ENCODE results near the gene SORCS2. TPM values are rescaled to one million over a fixed set of nuclear protein-coding genes. Genes with fewer than 3 reads are reported as not detected.

The SORCS2 gene
- polyA plus RNA-seq, 1 donor (not counting 4 experiments of a cell fraction or from before 2014, with no cell fraction given), result 0.09 TPM

DNA sequence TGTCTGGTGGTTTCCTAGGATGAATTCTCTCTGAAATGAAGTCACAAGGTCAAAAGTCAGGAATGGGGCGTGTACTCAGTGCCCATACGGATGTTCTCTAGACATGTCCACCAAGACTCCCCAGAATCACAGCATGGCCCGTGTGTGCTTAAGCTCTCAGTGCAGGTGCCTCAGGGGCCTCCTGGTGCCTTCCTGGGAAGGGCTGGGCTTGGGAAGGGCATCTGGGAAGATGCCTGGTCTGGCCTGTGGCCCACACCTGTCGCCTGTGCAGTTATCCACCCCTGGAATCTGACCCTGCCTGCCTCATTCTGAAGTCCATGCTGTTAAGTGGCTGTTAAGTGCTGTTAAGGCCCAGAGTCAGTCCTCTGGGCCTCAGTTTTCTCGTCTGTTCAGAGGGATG, 31.2 kb downstream of the SORCS2 start:
- Histone ChIP-seq H3K4me3 (ENCODE audit: control insufficient read depth in 2 of 3, extremely low read depth in 1 of 3, insufficient read depth in 2 of 3, low read depth in 1 of 3, low read length in 3 of 3) (no peak overlapping the region), H3K9me3 (ENCODE audit: control insufficient read depth, low read depth, low read length) (no peaks in the 10 kb centered on the region), H4K20me1 (ENCODE audit: control insufficient read depth, extremely low read depth, insufficient read depth, low read length) (no peaks in the 10 kb centered on the region), H3K27ac (ENCODE audit: control insufficient read depth, insufficient read depth, low read length) (no peak overlapping the region), H3K9me1 (ENCODE audit: control insufficient read depth, extremely low read depth, insufficient read depth, low read length) (no peaks in the 10 kb centered on the region), H3K4me2 (ENCODE audit: control insufficient read depth, extremely low read depth, insufficient read depth, low read depth, low read length) (no peak overlapping the region), H3K79me2 (ENCODE audit: control insufficient read depth, insufficient read depth, low read length) (no peaks in the 10 kb centered on the region), H3K9ac (ENCODE audit: control insufficient read depth, extremely low read depth, insufficient read depth, low read length) (no peak overlapping the region), H3K36me3 (ENCODE audit: control insufficient read depth in 2 of 2, extremely low read depth in 1 of 2, insufficient read depth in 2 of 2, low read length in 2 of 2) (no peaks in the 10 kb centered on the region), H2AFZ (ENCODE audit: control insufficient read depth, low read length) (no peak overlapping the region), H3K4me1 (ENCODE audit: control insufficient read depth, extremely low read depth, insufficient read depth, low read length) (no peaks in the 10 kb centered on the region), H3K27me3 (ENCODE audit: control insufficient read depth, extremely low read depth, insufficient read depth, low read length) (peaks cover 4% of the 10 kb centered on the region)
- FAIRE-seq, result no peak
- TF ChIP-seq EZH2 (IDR thresholded peaks at IDR 0.05; ENCODE audit: low read length) (no peak), CTCF (optimal IDR thresholded peaks at IDR 0.05 in 1 of 3, IDR thresholded peaks at IDR 0.05 in 1 of 3, conservative IDR thresholded peaks at IDR 0.05 in 1 of 3; ENCODE audit: extremely low read depth in 1 of 3, insufficient read depth in 2 of 3, low read length in 3 of 3) (no peak)
- no peak for DNase-seq (ENCODE audit: low read depth, low spot score)
- dilution Hi-C loops (cut with MboI; ENCODE audit: extremely low pct_ligation_motif_present, low sequenced_read_pairs), result no loop called here

- Histone ChIP-seq H3K9ac (ENCODE audit: control insufficient read depth, extremely low read depth, insufficient read depth, low read length) (no peak overlapping the region), H3K27me3 (ENCODE audit: control insufficient read depth, extremely low read depth, insufficient read depth, low read length) (peaks cover 4% of the 10 kb centered on the region), H4K20me1 (ENCODE audit: control insufficient read depth, extremely low read depth, insufficient read depth, low read length) (no peaks in the 10 kb centered on the region), H3K9me3 (ENCODE audit: control insufficient read depth, low read depth, low read length) (no peaks in the 10 kb centered on the region), H3K79me2 (ENCODE audit: control insufficient read depth, insufficient read depth, low read length) (no peaks in the 10 kb centered on the region), H3K4me3 (ENCODE audit: control insufficient read depth in 2 of 3, extremely low read depth in 1 of 3, insufficient read depth in 2 of 3, low read depth in 1 of 3, low read length in 3 of 3) (no peak overlapping the region), H3K36me3 (ENCODE audit: control insufficient read depth in 2 of 2, extremely low read depth in 1 of 2, insufficient read depth in 2 of 2, low read length in 2 of 2) (no peaks in the 10 kb centered on the region), H2AFZ (ENCODE audit: control insufficient read depth, low read length) (no peak overlapping the region), H3K4me2 (ENCODE audit: control insufficient read depth, extremely low read depth, insufficient read depth, low read depth, low read length) (no peak overlapping the region), H3K4me1 (ENCODE audit: control insufficient read depth, extremely low read depth, insufficient read depth, low read length) (no peaks in the 10 kb centered on the region), H3K27ac (ENCODE audit: control insufficient read depth, insufficient read depth, low read length) (no peak overlapping the region), H3K9me1 (ENCODE audit: control insufficient read depth, extremely low read depth, insufficient read depth, low read length) (no peaks in the 10 kb centered on the region)
- no peak for FAIRE-seq
- TF ChIP-seq CTCF (optimal IDR thresholded peaks at IDR 0.05 in 1 of 3, IDR thresholded peaks at IDR 0.05 in 1 of 3, conservative IDR thresholded peaks at IDR 0.05 in 1 of 3; ENCODE audit: extremely low read depth in 1 of 3, insufficient read depth in 2 of 3, low read length in 3 of 3) (no peak), EZH2 (IDR thresholded peaks at IDR 0.05; ENCODE audit: low read length) (no peak)
- DNase-seq (ENCODE audit: low read depth, low spot score), result no peak
- dilution Hi-C loops (cut with MboI; ENCODE audit: extremely low pct_ligation_motif_present, low sequenced_read_pairs), result no loop called here
Measured at GRCh38 chr4:7224001-7224400, 31.7 kb downstream of the SORCS2 start.

All from keratinocyte (primary cell).